NCI-H1694 (cell line): ENCODE results near the gene KREMEN2.
A peak's percentile ranks its signal among the peaks of the same experiment; 100 is the strongest.
"Not testable (repeated sequence)": the region's sequence is repeated elsewhere in the genome, so short reads cannot be mapped to it uniquely, and the experiment has no call there.

Experiments
- DNase-seq: peaks from one replicate; lab custom pipeline; 2025; lab: John Stamatoyannopoulos, UW

KREMEN2 gene

GRCh38 chr16:2939968-2940367 is 24.1 kb upstream of the KREMEN2 start:
- no peak for DNase-seq

- DNase-seq = no peak
Observed at GRCh38 chr16:2942045-2942444, 22.0 kb upstream of the KREMEN2 start.

GRCh38 chr16:2943716-2944115 is 20.4 kb upstream of the KREMEN2 start:
- DNase-seq = not testable (repeated sequence)

DNA sequence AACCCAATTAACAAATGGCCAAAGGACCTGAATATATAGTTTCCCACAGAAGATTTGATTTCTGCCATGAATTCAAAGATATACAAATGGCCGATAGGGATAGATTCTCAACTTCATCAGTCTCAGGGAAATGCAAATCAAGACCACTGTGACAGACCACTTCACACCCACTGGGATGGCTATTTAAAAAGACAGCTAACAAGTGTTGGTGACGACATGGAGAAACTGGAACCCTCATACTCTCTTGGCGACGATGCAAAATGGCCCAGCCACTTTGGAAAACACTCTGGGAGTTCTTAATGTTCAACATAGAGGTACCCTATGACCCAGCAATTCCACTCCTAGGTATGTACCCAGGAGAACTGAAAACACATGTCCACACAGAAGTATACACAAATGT is 17.4 kb upstream of the KREMEN2 start:
- no peak for DNase-seq

DNA sequence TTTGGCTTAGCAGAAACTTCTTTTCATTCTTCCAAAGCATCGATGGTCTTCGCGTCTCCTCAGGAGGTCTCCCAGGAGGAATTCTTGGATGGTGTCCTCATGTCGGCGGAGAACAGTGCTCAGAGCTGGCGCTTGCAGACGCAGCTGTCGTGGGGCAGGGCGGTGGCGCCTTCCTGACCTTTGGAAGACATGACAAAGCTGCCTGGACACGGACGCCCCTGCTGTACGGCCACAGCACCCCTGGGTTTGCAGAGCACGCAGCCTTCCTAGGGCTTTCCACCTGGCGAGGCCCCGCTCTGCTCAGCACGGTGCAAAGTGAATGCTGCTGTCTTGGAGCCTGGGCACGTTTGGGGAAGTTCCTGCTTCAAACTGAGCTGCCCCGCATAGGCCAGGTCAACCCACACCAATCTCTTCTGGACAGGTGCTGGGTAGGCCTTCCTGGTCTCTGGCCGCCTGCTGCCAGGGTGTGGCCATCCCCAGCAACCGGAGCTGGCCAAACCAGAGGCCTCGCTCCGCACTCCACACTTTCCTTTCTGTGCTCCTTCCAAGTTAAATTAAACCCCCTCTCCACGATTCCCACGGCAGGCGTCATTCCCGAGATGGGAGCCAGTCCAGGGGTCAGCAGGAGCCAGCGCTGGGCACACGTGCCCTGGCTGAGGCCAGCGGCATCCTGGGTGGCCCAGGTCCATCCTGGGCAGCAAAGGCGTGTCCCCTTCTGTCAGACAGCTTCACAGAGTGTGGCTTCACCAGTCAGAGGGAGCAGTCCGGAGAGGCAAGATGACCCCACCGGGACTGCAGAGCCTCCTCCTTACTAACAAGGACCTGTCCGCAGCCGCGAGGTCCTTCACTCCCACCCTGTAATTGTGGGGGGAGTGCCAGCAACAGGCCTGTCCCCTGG is 15.0 kb upstream of the KREMEN2 start:
- no peak for DNase-seq

DNA sequence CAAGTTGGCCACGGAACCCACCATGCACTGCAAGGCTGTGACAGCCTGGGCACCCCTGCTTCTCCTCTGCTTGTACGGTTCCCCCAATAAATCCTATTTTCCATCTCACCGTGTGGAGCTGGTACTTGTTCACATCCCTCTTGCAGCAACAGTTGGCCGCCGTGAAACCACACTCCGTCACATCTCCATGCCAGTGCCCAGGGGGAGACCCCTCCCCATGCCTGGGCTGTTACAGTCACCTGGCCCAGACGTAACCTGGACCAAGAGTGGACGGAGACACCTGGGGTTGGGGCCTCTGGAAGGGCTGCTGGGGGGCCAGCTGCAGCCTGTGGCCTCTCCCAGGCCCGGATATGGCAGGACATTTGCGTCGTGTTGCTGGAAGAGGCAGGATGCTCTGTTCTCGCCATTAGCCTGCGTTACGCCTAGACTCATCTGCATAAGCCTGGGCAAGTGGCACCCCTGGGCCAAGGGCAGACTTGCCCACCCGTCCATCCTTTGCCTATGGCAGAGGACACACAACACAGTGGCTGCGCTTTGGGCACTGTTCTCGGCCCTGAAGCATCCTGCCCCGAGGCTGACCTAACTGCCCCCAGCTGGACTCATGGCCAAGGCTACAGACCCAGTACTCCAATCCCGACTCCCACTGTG is 14.2 kb upstream of the KREMEN2 start:
- DNase-seq = no peak

GRCh38 chr16:2950353-2950724 is 13.7 kb upstream of the KREMEN2 start:
- DNase-seq = no peak

DNA sequence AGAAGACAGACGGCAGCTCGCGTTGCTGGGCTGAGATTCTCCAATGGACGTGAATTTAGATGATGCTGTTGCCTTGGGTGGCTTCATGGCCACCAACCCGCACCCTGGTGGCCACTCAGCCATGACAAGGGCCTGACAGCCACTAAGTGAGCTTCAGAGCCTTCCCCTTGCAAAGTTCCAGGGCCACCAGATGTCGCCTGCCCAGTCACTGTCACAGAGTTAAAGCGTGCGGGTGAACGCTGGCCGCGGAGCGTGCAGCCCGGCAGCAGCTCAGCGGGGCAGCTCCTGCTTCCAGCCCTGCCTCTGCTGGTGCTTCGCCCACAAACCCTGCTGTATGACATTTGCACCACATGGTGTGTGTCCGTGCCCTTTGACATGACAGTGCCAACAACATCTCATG is 13.3 kb upstream of the KREMEN2 start:
- no peak for DNase-seq

DNA sequence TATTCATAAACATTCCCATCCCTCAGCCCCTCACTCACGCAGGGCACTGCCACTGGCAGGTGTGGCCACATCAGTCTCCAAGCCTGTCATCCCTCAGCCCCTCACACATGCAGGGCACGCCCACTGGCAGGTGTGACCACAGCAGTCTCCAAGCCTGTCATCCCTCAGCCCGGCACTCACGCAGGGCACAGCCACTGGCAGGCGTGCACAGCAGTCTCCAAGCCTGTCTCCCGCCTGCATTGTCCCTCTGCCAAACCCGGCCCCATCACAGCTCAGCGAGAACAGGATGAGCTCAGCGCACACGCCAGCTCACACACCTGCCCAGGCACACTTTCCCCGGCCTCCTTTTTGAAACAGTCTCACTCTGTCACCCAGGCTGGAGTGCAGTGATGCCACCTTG is 11.4 kb upstream of the KREMEN2 start:
- DNase-seq = no peak

DNA sequence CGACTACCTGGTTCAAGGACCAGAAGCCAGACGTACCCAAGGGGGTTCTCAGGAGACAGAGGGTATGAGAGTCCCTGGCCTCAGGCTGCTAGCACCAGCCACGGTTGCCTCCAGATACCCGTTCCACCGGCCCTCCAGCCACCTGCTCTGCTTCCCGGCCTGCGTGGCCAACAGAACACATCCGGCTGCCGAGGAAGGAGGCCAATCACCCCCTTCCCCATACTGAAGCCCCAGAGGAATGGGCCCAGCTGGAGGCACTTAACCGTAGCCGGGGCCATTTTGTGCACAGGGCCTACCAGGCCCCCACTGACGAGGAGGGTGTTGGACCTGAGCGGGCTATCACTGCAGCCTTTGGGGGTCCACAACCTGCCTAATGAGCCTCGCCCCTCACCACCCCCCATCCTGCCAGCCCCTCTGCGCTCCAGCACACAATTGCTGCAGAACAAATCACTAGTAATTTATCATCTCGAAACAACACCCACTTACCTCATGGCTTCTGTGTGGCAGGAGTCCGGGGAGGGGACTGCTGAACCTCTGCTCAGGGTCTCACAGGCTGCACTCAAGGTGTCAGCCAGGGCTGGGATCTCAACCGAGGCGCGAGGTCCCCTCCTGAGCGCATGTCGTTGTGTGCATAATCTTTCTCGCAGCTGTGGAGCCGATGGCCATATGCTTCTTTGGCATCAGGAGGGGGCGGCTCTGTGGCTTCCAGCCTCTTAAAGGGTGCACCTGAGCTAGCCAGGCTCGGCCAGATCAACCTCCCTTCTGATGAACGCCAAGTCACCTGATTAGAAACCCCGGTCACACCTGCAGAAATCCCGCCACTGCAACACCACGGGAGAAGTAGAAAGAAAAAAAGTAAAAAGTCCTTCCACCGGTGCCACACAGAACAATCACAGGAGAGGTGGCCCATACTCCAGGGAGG is 10.1 kb upstream of the KREMEN2 start:
- peak; percentile 18 for DNase-seq

GRCh38 chr16:2954656-2955381 is 9.3 kb upstream of the KREMEN2 start:
- no peak for DNase-seq

DNA sequence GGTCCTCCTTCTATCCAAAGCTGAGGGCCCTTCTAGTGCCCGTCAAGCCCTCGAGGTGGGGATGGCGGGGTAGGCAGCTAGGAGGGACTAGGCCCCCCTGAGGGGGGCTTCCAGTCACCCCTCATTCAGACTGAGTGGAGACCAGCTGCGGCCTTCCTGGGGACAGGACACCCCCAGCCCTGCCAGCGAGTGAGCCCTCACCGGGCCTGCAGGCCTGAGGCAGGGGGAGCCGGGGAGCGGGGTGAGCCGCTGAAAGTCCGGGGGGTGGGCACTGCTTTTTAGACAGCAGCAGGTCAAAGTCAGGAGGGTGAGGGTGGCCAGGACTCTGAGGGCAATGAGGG is 8.7 kb upstream of the KREMEN2 start:
- DNase-seq = no peak

- DNase-seq = no peak
Observed at GRCh38 chr16:2955779-2956578, 8.1 kb upstream of the KREMEN2 start.

- DNase-seq = no peak
Observed at GRCh38 chr16:2956579-2956956, 7.5 kb upstream of the KREMEN2 start.

- no peak for DNase-seq
Observed at GRCh38 chr16:2959206-2959605, 4.9 kb upstream of the KREMEN2 start.

DNA sequence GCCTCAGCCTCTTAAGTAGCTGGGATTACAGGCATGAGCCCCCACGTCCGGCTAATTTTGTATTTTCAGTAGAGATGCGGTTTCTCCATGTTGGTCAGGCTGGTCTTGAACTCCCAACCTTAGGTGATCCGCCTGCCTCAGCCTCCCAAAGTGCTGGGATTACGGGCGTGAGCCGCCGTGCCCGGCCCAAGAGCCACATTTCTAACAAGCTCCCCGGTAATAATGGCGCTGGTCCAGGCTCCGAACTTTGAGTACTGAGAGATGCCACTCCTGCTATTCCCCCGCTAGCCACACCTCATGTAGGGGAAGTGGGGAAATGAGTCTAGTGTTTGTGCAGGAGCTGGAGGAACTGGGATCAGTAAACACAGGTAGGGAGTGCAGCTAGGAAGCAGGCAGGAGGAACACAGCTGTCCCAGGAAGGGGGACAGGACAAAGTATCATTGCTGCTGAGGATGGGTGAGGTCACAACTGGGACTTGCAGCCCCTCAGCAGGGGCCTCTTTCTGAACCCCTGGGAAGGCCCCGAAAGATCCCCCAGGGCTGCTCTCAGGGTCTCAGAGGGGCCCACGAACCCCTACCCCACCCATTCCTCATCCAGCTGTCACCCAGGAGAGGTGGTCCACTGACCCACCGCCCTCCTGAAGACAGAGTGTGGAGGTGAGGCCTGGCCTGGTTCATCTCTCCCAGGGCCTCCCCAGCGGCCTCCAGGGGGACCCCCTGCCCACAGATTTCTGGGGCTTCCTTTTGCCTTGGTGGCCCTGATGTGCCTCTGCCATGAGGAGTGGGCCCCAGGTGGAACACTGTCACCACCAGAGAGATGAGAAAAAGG is 3.7 kb upstream of the KREMEN2 start:
- no peak for DNase-seq

DNA sequence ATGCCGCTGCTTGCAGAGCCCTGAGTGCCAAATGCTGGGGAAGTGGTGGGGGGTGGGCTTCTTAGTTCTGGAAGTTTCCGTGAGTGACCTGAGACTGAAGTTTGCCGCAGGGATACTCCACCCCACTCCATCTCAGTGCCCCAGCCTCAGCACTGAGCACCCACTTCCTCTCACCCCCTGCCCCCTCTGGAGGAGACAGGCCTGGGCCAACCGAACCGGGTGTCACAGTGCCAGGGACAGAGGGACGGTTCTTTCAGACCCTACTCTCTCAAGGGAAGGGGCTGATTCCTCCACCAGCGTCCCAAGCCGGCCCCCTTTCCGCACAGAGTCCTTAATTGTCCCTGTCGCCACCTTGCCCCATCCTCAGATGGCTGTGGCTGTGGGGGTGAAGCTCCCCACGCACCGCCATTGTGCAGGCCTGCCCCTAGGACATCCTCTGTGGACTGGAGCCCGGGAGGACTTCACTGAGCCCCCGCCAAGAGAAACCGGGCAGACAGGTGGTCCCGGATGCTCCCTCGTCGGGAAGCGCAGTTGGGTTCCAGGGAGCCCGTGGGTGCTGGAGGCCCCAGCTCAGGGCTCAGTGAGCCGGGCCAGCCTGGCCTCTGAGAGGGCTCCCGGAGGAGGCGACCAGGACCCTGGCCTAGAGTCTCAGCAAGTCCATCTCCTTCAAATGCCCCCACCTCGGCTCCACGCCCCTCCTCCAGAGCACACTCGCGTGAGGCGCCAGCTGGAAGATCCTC is 1.6 kb upstream of the KREMEN2 start:
- no peak for DNase-seq

GRCh38 chr16:2963074-2963722 is 877 bp upstream of the KREMEN2 start:
- no peak for DNase-seq
